Neural cell (in vitro differentiated cells): ENCODE results near the gene CSRNP3. TPM values are rescaled to one million over a fixed set of nuclear protein-coding genes. Genes with fewer than 3 reads are reported as not detected.

Experiments
- H2AFZ ChIP-seq: fragments of 200-600, 300-800 bp; sonication (generic), shearing (Covaris generic); 2 replicates; pipeline ENCODE4 v1.6.0; 2014; ENCODE audit warnings: low read depth, mild to moderate bottlenecking, antibody characterized with exemption, low read length, moderate library complexity
- H3F3A ChIP-seq: fragments of 200-600 bp; shearing (Covaris generic); 2 replicates; pipeline ENCODE4 v1.6.1; 2016; ENCODE audit warnings: mild to moderate bottlenecking, moderate library complexity, mixed read lengths, antibody characterized with exemption, low read length; ENCODE audit not compliant: insufficient read depth, poor library complexity, severe bottlenecking
- H3K27ac ChIP-seq: fragments of 200-600, 300-800 bp; sonication (generic), shearing (Covaris generic); 2 replicates; pipeline ENCODE4 v1.5.1; 2014; ENCODE audit warnings: mild to moderate bottlenecking, low read length, moderate library complexity
- H3K27me3 ChIP-seq: fragments of 300-800, 200-600 bp; sonication (generic), shearing (Covaris generic); 2 replicates; pipeline ENCODE4 v1.6.0; 2014; ENCODE audit warnings: mild to moderate bottlenecking, low read depth, low read length, moderate library complexity; ENCODE audit not compliant: insufficient read depth
- H3K36me3 ChIP-seq: fragments of 300-800, 200-600 bp; sonication (generic), shearing (Covaris generic); 2 replicates; pipeline ENCODE4 v1.5.1; 2014; ENCODE audit warnings: mild to moderate bottlenecking, antibody characterized with exemption, low read length, moderate library complexity; ENCODE audit not compliant: insufficient read depth
- H3K4me2 ChIP-seq: fragments of 300-800, 200-600 bp; sonication (generic), shearing (Covaris generic); 2 replicates; pipeline ENCODE4 v1.6.0; 2014; ENCODE audit warnings: mild to moderate bottlenecking, low read length
- H3K4me3 ChIP-seq: fragments of 300-800, 200-600 bp; sonication (generic), shearing (Covaris generic); 2 replicates; pipeline ENCODE4 v1.5.1; 2014; ENCODE audit warnings: mild to moderate bottlenecking, low read length, moderate library complexity
- H3K79me2 ChIP-seq: fragments of 200-600 bp; shearing (Covaris generic); replicated peaks from 2 replicates; pipeline ENCODE4 v1.6.0; 2014; ENCODE audit warnings: mild to moderate bottlenecking, low read length, moderate library complexity; ENCODE audit not compliant: insufficient read depth
- H3K9ac ChIP-seq: fragments of 300-800, 200-600 bp; sonication (generic), shearing (Covaris generic); 2 replicates; pipeline ENCODE4 v1.6.1; 2016; ENCODE audit warnings: mild to moderate bottlenecking, low read length, mixed read lengths
- H3K9me2 ChIP-seq: fragments of 200-600 bp; shearing (Covaris generic); 2 replicates; pipeline ENCODE4 v1.6.1; 2016; ENCODE audit warnings: mild to moderate bottlenecking, low read length, mixed read lengths; ENCODE audit not compliant: insufficient read depth
- H3K9me3 ChIP-seq: fragments of 200-600, 300-800 bp; sonication (generic), shearing (Covaris generic); 2 replicates; pipeline ENCODE4 v1.6.1; 2016; ENCODE audit warnings: mild to moderate bottlenecking, mixed run types, low read length, moderate library complexity, mixed read lengths
- H4K20me1 ChIP-seq: fragments of 200-600 bp; shearing (Covaris generic); 2 replicates; pipeline ENCODE4 v1.6.1; 2016; ENCODE audit warnings: mild to moderate bottlenecking, mixed run types; ENCODE audit not compliant: insufficient read depth
- EP300 ChIP-seq: fragments of 450-650 bp; conservative IDR thresholded peaks from 2 replicates; pipeline ENCODE4 v1.6.1; 2014; ENCODE audit warnings: antibody characterized with exemption, mild to moderate bottlenecking, moderate library complexity; ENCODE audit not compliant: poor library complexity, severe bottlenecking
- EZH2 ChIP-seq: fragments of 200-600, 300-800 bp; shearing (Covaris generic), sonication (generic); IDR thresholded peaks from 2 replicates; pipeline ENCODE4 v1.6.1; 2014; ENCODE audit warnings: antibody characterized with exemption, low read length, borderline replicate concordance, mild to moderate bottlenecking; ENCODE audit not compliant: insufficient read depth, poor library complexity, severe bottlenecking
- MXI1 ChIP-seq: fragments of 450-650 bp; conservative IDR thresholded peaks from 2 replicates; pipeline ENCODE4 v1.6.1; 2014; ENCODE audit warnings: antibody characterized with exemption, mild to moderate bottlenecking; ENCODE audit not compliant: poor library complexity, severe bottlenecking
- POLR2AphosphoS5 ChIP-seq: IDR thresholded peaks from 2 replicates; pipeline ENCODE4 v1.6.1; 2012
- RAD21 ChIP-seq: fragments of 450-650 bp; conservative IDR thresholded peaks from 2 replicates; pipeline ENCODE4 v1.6.1; 2014; ENCODE audit warnings: antibody characterized with exemption, mild to moderate bottlenecking, moderate library complexity
- REST ChIP-seq: IDR thresholded peaks from 2 replicates; pipeline ENCODE4 v1.6.1; 2012; ENCODE audit warnings: borderline replicate concordance
- SMC3 ChIP-seq: fragments of 450-650 bp; conservative IDR thresholded peaks from 2 replicates; pipeline ENCODE4 v1.6.1; 2014; ENCODE audit warnings: antibody characterized with exemption, mild to moderate bottlenecking, moderate library complexity; ENCODE audit not compliant: poor library complexity
- TAF1 ChIP-seq: IDR thresholded peaks from 2 replicates; pipeline ENCODE4 v1.6.1; 2012; ENCODE audit warnings: low read depth
- polyA plus RNA-seq: library from polyadenylated mRNA; depleted of rRNA; stranded (reverse); fragments of >200 nt; gene quantifications from 2 replicates; pipeline ENCODE4 v1.2.3, GENCODE V29; 2014
- TF ChIP-seq, protein P1 (sequence below): fragments of 450-650 bp; IDR thresholded peaks from 2 replicates; pipeline ENCODE4 v1.5.1; 2014; ENCODE audit warnings: antibody characterized with exemption, mild to moderate bottlenecking, moderate library complexity; ENCODE audit not compliant: poor library complexity, severe bottlenecking

The CSRNP3 gene
- polyA plus RNA-seq, 1 donor from 2014 or later, result 66.6 TPM

DNA sequence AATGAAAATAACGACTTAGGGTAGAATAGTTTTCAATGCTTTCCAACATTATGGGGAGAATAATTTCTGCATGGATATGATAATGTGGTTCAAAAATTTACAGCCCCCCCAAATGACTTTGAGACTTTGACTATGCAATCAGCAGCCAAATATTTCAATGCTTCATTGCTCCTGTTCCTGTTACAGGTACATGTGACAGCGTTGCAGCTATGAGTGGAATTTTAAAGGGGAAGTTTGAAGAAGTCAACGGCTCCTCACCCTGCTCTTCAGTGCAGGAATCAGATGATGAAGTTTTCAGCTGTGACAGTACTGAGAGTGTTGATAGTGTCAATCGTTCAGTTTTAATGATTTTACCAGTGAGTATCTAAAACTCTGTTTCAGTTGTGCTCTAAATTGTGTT, 25.1 kb downstream of the CSRNP3 start:
- H3K27ac ChIP-seq, result no peak overlapping the region
- TF ChIP-seq SMC3, result no peak
- no peak for TF ChIP-seq RAD21
- TF ChIP-seq EZH2, result no peak
- TF ChIP-seq REST, result no peak
- no peak for TF ChIP-seq EP300
- no peak for TF ChIP-seq POLR2AphosphoS5
- no peak for TF ChIP-seq MXI1
- TF ChIP-seq, protein P1, sequence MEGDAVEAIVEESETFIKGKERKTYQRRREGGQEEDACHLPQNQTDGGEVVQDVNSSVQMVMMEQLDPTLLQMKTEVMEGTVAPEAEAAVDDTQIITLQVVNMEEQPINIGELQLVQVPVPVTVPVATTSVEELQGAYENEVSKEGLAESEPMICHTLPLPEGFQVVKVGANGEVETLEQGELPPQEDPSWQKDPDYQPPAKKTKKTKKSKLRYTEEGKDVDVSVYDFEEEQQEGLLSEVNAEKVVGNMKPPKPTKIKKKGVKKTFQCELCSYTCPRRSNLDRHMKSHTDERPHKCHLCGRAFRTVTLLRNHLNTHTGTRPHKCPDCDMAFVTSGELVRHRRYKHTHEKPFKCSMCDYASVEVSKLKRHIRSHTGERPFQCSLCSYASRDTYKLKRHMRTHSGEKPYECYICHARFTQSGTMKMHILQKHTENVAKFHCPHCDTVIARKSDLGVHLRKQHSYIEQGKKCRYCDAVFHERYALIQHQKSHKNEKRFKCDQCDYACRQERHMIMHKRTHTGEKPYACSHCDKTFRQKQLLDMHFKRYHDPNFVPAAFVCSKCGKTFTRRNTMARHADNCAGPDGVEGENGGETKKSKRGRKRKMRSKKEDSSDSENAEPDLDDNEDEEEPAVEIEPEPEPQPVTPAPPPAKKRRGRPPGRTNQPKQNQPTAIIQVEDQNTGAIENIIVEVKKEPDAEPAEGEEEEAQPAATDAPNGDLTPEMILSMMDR, result no peak
- TF ChIP-seq TAF1, result no peak
- no peak overlapping the region for H3K4me2 ChIP-seq
- peaks cover 4% of the 10 kb centered on the region for H3K9me3 ChIP-seq
- no peak overlapping the region for H2AFZ ChIP-seq
- peaks cover 4% of the 10 kb centered on the region for H3K36me3 ChIP-seq
- H3K79me2 ChIP-seq, result no peaks in the 10 kb centered on the region
- no peak overlapping the region for H3K9ac ChIP-seq
- H3K9me2 ChIP-seq, result no peaks in the 10 kb centered on the region
- H3F3A ChIP-seq, result no peaks in the 10 kb centered on the region
- H3K27me3 ChIP-seq, result no peaks in the 10 kb centered on the region
- H3K4me3 ChIP-seq, result no peak overlapping the region
- no peaks in the 10 kb centered on the region for H4K20me1 ChIP-seq

DNA sequence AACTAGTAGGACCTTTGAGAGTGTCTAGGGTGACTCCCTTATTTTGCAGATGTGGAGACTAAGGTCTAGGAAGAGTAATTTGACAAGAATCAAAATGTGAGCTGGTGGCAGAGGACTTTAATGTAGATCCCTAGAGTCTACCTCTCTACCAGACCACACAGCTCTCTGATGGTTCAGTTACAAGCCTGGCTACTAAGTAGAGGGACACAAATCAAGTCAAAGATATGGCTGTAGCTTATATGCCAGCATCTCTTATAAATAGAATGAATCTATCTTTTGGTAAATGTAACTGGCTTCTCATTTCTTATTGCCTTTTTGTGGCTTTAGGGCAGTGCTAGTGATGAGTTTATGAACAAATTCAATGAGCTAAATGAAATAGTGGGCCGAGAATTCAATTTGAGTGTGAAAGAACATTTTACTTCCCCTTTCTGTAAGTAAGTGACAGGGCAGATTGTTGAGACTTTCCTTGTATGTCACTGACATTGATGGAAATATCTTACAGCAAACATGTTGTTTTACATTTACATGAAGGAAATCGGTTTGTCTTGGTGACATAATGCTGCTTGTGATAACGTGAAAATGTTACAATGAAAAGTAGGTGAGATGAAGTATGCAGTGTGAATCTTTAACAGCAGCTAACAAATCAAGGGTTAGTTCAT, 28.3 kb downstream of the CSRNP3 start:
- H3K27ac ChIP-seq, result no peak overlapping the region
- TF ChIP-seq RAD21 (no peak), EP300 (peak; percentile 77), POLR2AphosphoS5 (peak; percentile 51), MXI1 (no peak), TAF1 (no peak), REST (no peak)

More for the DNA sequence above, 28.3 kb downstream of the CSRNP3 start:
- H3K36me3 ChIP-seq, result no peaks in the 10 kb centered on the region
- H3K4me3 ChIP-seq, result no peak overlapping the region
- H3K9me3 ChIP-seq, result no peaks in the 10 kb centered on the region
- H3F3A ChIP-seq, result no peaks in the 10 kb centered on the region
- H3K27me3 ChIP-seq, result no peaks in the 10 kb centered on the region
- H3K9me2 ChIP-seq, result no peaks in the 10 kb centered on the region
- no peak overlapping the region for H2AFZ ChIP-seq
- no peaks in the 10 kb centered on the region for H4K20me1 ChIP-seq
- no peak overlapping the region for H3K9ac ChIP-seq
- H3K79me2 ChIP-seq, result peaks cover 25% of the 10 kb centered on the region
- H3K4me2 ChIP-seq, result no peak overlapping the region
